GM12878 (cell line): ENCODE data around the gene GHSR. TPM values are rescaled to one million over a fixed set of nuclear protein-coding genes. Genes with fewer than 3 reads are reported as not detected.

Experiments used
- ATAC-seq: fragments of 200-7000 bp; cut with Tn5 transposase; 3 replicates; pipeline ENCODE4 v1.9.1; 2020; ENCODE audit warnings: mild to moderate bottlenecking, moderate library complexity
- BruUV-seq: library from RNA; stranded (reverse); fragments of 400-500 nt; replicated peaks from 2 replicates; lab custom pipeline; 2021; lab: Mats Ljungman, UMichigan
- CTCF ChIA-PET: fragments of 300-600 bp; sonication (Branson Sonifier 250); formaldehyde crosslinking; extraction: SDS; loops from one replicate; lab custom pipeline; 2021; ENCODE audit warnings: inconsistent platforms; lab: Yijun Ruan, JAX
- POLR2A ChIA-PET: fragments of 350-600 bp; formaldehyde crosslinking; extraction: SDS; loops from one replicate; lab custom pipeline; 2021; ENCODE audit warnings: inconsistent platforms; lab: Charles Lee
- RAD21 ChIA-PET: fragments of 300-600 bp; sonication (Branson Sonifier 250); formaldehyde crosslinking; loops from one replicate; lab custom pipeline; 2023; ENCODE audit warnings: antibody characterized with exemption; ENCODE audit not compliant: unreplicated experiment; lab: Charles Lee
- SMC1A ChIA-PET: fragments of 300-600 bp; sonication (Branson Sonifier 250); formaldehyde crosslinking; loops from one replicate; lab custom pipeline; 2023; ENCODE audit not compliant: unreplicated experiment, uncharacterized antibody; lab: Charles Lee
- DNase-seq: peaks from one replicate; pipeline ENCODE4 v3.0.0-alpha.2; 2011; ENCODE audit warnings: low read depth, low spot score
- FAIRE-seq: peaks from 3 replicates; lab custom pipeline; 2011; peaks lifted over from hg19 to GRCh38; lab: Jason Lieb, UNC
- H2AFZ ChIP-seq: 2 replicates; pipeline ENCODE4 v1.6.0; 2011; ENCODE audit warnings: low read depth, low read length, control low read depth; ENCODE audit not compliant: control insufficient read depth
- H3K27ac ChIP-seq: 2 replicates; pipeline ENCODE4 v1.5.1; 2011; ENCODE audit warnings: control low read depth; ENCODE audit not compliant: control insufficient read depth, insufficient read depth
- H3K27me3 ChIP-seq, 2 experiments: replicated peaks in 1 of 2; 2 replicates each; pipeline versions ENCODE4 v1.6.0 to v1.6.1; 2011; ENCODE audit warnings: low read length in 1 of 2; ENCODE audit not compliant: control insufficient read depth in 2 of 2, insufficient read depth in 2 of 2
- H3K36me3 ChIP-seq, 2 experiments: 2 replicates each; pipeline ENCODE4 v1.5.1; 2011; ENCODE audit warnings: low read length in 1 of 2; ENCODE audit not compliant: control insufficient read depth in 2 of 2, insufficient read depth in 2 of 2
- H3K4me1 ChIP-seq: 2 replicates; pipeline ENCODE4 v1.6.1; 2011; ENCODE audit warnings: mild to moderate bottlenecking, low read length, moderate library complexity, mixed read lengths; ENCODE audit not compliant: control insufficient read depth, insufficient read depth
- H3K4me2 ChIP-seq: 2 replicates; pipeline ENCODE4 v1.6.0; 2011; ENCODE audit warnings: control low read depth; ENCODE audit not compliant: control insufficient read depth, insufficient read depth
- H3K4me3 ChIP-seq: fragments of 200-600 bp; sonication (generic); 2 replicates; pipeline ENCODE4 v1.5.1; 2016
- H3K79me2 ChIP-seq: 2 replicates; pipeline ENCODE4 v1.6.0; 2011; ENCODE audit warnings: low read length; ENCODE audit not compliant: control insufficient read depth, insufficient read depth
- H3K9ac ChIP-seq: 2 replicates; pipeline ENCODE4 v1.8.0; 2011; ENCODE audit warnings: low read length, control low read depth, mixed read lengths; ENCODE audit not compliant: control insufficient read depth, insufficient read depth
- H3K9me3 ChIP-seq: replicated peaks from 3 replicates; pipeline ENCODE4 v1.5.1; 2011; ENCODE audit warnings: mild to moderate bottlenecking, low read length; ENCODE audit not compliant: control insufficient read depth, insufficient read depth
- H4K20me1 ChIP-seq: 2 replicates; pipeline ENCODE4 v1.6.0; 2011; ENCODE audit not compliant: control insufficient read depth, insufficient read depth
- BACH1 ChIP-seq: fragments of 450-650 bp; IDR thresholded peaks from 2 replicates; pipeline ENCODE4 v1.6.1; 2017; ENCODE audit warnings: mild to moderate bottlenecking, borderline replicate concordance
- E4F1 ChIP-seq: fragments of 450-650 bp; IDR thresholded peaks from 2 replicates; pipeline ENCODE4 v1.6.1; 2018; ENCODE audit warnings: borderline replicate concordance, mild to moderate bottlenecking; ENCODE audit not compliant: partially characterized antibody
- HDAC6 ChIP-seq: fragments of 200-600 bp; sonication (generic); IDR thresholded peaks from one replicate; pipeline ENCODE4 v1.8.0; 2017; ENCODE audit warnings: antibody characterized with exemption; ENCODE audit not compliant: unreplicated experiment
- IKZF1 ChIP-seq: fragments of 450-650 bp; conservative IDR thresholded peaks from 2 replicates; pipeline ENCODE4 v1.6.1; 2017; ENCODE audit warnings: antibody characterized with exemption, mild to moderate bottlenecking
- NFYB ChIP-seq: IDR thresholded peaks from 2 replicates; pipeline ENCODE4 v1.6.1; 2011; ENCODE audit warnings: low read depth, mild to moderate bottlenecking, low read length, improper control_type of control experiment, moderate library complexity; ENCODE audit not compliant: insufficient read depth
- NR2C1 ChIP-seq: fragments of 450-650 bp; IDR thresholded peaks from 2 replicates; pipeline ENCODE4 v1.6.1; 2017; ENCODE audit warnings: antibody characterized with exemption, mild to moderate bottlenecking, moderate library complexity
- SKIL ChIP-seq: fragments of 450-650 bp; IDR thresholded peaks from 2 replicates; pipeline ENCODE4 v1.6.1; 2017; ENCODE audit warnings: mild to moderate bottlenecking, low read depth, inconsistent platforms; ENCODE audit not compliant: poor library complexity, severe bottlenecking
- ZNF622 ChIP-seq: fragments of 450-650 bp; IDR thresholded peaks from 2 replicates; pipeline ENCODE4 v1.6.1; 2017; ENCODE audit warnings: mild to moderate bottlenecking, inconsistent platforms
- WGBS: methylation state at CpG from one replicate; pipeline ENCODE4 v1.1.6; 2016; ENCODE audit warnings: low lambda C conversion rate; ENCODE audit not compliant: insufficient replicate concordance, insufficient coverage; ENCODE audit errors: missing lambda C conversion rate; 5-methylcytosine and 5-hydroxymethylcytosine counted together
- in situ Hi-C: fragments of 300-500 bp; cut with MboI; formaldehyde crosslinking; loops from 9 replicates; pipeline ENCODE4 v1.14.3; 2018; ENCODE audit warnings: mixed read lengths
- intact Hi-C: fragments of 100-400 bp; cut with micrococcal nuclease; formaldehyde crosslinking; loops from one replicate; pipeline ENCODE4 v1.14.2; 2022; ENCODE audit not compliant: unreplicated experiment
- polyA plus RNA-seq, 11 experiments: library from polyadenylated mRNA; depleted of rRNA in 4 of 11; unstranded in 6 of 11; stranded (reverse) in 5 of 11; fragments of >200 nt; fragmentation: Nextera tagmentation in 4 of 11; fragmentation: Illumina TruSeq in 1 of 11; extraction: Ambion mirVana in 4 of 11; extraction: Trizol in 1 of 11; gene quantifications; 1 replicate in 1 of 11; 2 replicates in 10 of 11; pipeline versions ENCODE4 v1.2.1 to v1.2.3, GENCODE V29; 2011 to 2016; ENCODE audit warnings: inconsistent platforms in 2 of 11, missing spikeins in 2 of 11, low read depth in 1 of 11
- total RNA-seq, 4 experiments: library from RNA; depleted of rRNA in 3 of 4; stranded (reverse); fragments of >200 nt in 3 of 4; fragmentation: Illumina TruSeq in 1 of 4; extraction: Trizol in 1 of 4; gene quantifications; 2 replicates each; pipeline versions ENCODE4 v1.2.1 to v1.2.3, GENCODE V29; 2013 to 2021
- TF ChIP-seq, protein P1 (sequence below): fragments of 450-650 bp; conservative IDR thresholded peaks from 2 replicates; pipeline ENCODE4 v1.6.1; 2017; ENCODE audit warnings: mild to moderate bottlenecking, moderate library complexity
- TF ChIP-seq, protein P2 (sequence below): fragments of 450-650 bp; IDR thresholded peaks from 2 replicates; pipeline ENCODE4 v1.6.1; 2017; ENCODE audit warnings: antibody characterized with exemption, mild to moderate bottlenecking, moderate library complexity
- TF ChIP-seq, protein P3 (sequence below): fragments of 450-650 bp; IDR thresholded peaks from 2 replicates; pipeline ENCODE4 v1.6.1; 2014; ENCODE audit warnings: mild to moderate bottlenecking

The GHSR gene
- total and polyA plus RNA-seq, 10 of the 15 experiments (the other 5 are each of a cell fraction or from before 2014, with no cell fraction given), result not detected

DNA sequence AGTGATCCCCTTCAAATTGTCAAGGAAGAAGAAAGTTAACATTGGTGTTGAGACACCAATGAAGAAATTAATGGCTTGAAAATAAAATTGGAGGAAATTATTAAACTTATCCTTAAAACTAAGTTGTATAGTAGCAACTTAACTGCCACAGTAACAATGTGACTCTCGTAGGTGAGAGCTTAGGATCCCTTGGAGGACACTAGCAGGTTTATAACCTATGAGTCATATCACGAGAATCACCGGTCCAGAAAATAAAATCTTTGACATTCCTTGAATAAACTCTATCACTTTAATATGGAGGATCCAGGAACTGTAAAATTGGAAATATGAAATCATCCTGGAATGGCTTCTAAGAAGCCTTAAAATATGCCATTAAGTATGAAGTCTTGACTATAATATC is 2.1 kb downstream of the GHSR start:
- no peaks in the 10 kb centered on the region for H3K4me1 ChIP-seq
- no TSS peak for BruUV-seq
- ATAC-seq, result no peak
- H3K36me3 ChIP-seq, result no peaks in the 10 kb centered on the region
- no peak overlapping the region for H3K4me2 ChIP-seq
- intact Hi-C loops (no loop called here), in situ Hi-C loops (no loop called here)
- no peak overlapping the region for H3K4me3 ChIP-seq
- no peak overlapping the region for H3K27ac ChIP-seq
- RAD21 ChIA-PET, result no interaction called here
- no peaks in the 10 kb centered on the region; the same call in 2 of the 3 replicates for H3K9me3 ChIP-seq
- POLR2A ChIA-PET, result interaction anchor here (0.9 kb wide), 1 partner anchor 44 kb away, joined by 3 read pairs; no protein-coding TSS in a partner anchor
- no peak for DNase-seq
- no peaks in the 10 kb centered on the region for H4K20me1 ChIP-seq
- CTCF ChIA-PET, result interaction anchor here (2.5 kb wide), 1 partner anchor 14 kb away, joined by 13 read pairs; no protein-coding TSS in a partner anchor
- peaks cover 18 to 25% of the 10 kb centered on the region in 2 experiments for H3K27me3 ChIP-seq
- FAIRE-seq, result no peak
- H3K9ac ChIP-seq, result no peak overlapping the region
- 24% methylated on average over 3 of the region's 3 CpGs for WGBS
- SMC1A ChIA-PET, result interaction anchor here (0.6 to 1.3 kb wide), 2 partner anchors 148 to 150 kb away, joined by 3 read pairs; no protein-coding TSS in a partner anchor
- H2AFZ ChIP-seq, result no peak overlapping the region
- no peaks in the 10 kb centered on the region for H3K79me2 ChIP-seq
- TF ChIP-seq NR2C1 (no peak), HDAC6 (no peak), E4F1 (no peak), SKIL (no peak), IKZF1 (no peak), BACH1 (no peak), NFYB (no peak), ZNF622 (no peak)
- TF ChIP-seq, protein P1, sequence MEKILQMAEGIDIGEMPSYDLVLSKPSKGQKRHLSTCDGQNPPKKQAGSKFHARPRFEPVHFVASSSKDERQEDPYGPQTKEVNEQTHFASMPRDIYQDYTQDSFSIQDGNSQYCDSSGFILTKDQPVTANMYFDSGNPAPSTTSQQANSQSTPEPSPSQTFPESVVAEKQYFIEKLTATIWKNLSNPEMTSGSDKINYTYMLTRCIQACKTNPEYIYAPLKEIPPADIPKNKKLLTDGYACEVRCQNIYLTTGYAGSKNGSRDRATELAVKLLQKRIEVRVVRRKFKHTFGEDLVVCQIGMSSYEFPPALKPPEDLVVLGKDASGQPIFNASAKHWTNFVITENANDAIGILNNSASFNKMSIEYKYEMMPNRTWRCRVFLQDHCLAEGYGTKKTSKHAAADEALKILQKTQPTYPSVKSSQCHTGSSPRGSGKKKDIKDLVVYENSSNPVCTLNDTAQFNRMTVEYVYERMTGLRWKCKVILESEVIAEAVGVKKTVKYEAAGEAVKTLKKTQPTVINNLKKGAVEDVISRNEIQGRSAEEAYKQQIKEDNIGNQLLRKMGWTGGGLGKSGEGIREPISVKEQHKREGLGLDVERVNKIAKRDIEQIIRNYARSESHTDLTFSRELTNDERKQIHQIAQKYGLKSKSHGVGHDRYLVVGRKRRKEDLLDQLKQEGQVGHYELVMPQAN, result no peak
- TF ChIP-seq, protein P2, sequence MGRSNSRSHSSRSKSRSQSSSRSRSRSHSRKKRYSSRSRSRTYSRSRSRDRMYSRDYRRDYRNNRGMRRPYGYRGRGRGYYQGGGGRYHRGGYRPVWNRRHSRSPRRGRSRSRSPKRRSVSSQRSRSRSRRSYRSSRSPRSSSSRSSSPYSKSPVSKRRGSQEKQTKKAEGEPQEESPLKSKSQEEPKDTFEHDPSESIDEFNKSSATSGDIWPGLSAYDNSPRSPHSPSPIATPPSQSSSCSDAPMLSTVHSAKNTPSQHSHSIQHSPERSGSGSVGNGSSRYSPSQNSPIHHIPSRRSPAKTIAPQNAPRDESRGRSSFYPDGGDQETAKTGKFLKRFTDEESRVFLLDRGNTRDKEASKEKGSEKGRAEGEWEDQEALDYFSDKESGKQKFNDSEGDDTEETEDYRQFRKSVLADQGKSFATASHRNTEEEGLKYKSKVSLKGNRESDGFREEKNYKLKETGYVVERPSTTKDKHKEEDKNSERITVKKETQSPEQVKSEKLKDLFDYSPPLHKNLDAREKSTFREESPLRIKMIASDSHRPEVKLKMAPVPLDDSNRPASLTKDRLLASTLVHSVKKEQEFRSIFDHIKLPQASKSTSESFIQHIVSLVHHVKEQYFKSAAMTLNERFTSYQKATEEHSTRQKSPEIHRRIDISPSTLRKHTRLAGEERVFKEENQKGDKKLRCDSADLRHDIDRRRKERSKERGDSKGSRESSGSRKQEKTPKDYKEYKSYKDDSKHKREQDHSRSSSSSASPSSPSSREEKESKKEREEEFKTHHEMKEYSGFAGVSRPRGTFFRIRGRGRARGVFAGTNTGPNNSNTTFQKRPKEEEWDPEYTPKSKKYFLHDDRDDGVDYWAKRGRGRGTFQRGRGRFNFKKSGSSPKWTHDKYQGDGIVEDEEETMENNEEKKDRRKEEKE, result no peak
- TF ChIP-seq, protein P3, sequence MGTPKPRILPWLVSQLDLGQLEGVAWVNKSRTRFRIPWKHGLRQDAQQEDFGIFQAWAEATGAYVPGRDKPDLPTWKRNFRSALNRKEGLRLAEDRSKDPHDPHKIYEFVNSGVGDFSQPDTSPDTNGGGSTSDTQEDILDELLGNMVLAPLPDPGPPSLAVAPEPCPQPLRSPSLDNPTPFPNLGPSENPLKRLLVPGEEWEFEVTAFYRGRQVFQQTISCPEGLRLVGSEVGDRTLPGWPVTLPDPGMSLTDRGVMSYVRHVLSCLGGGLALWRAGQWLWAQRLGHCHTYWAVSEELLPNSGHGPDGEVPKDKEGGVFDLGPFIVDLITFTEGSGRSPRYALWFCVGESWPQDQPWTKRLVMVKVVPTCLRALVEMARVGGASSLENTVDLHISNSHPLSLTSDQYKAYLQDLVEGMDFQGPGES, result no peak
